VCaP (cell line): ENCODE data around the gene ST7.

Experiments used
- H3K27ac ChIP-seq: fragments of 450-650 bp; 2 replicates; pipeline ENCODE4 v1.5.1; 2017
- CTCF ChIP-seq: fragments of 450-650 bp; conservative IDR thresholded peaks from 2 replicates; pipeline ENCODE4 v1.5.1; 2017; ENCODE audit warnings: mild to moderate bottlenecking, moderate library complexity

Gene ST7

GRCh38 chr7:116984511-116984910 is 31.2 kb downstream of the ST7 start:
- no peak overlapping the region for H3K27ac ChIP-seq
- no peak for TF ChIP-seq CTCF

GRCh38 chr7:116984917-116985316 is 31.6 kb downstream of the ST7 start:
- peak; percentile 89 for TF ChIP-seq CTCF
- H3K27ac ChIP-seq = no peak overlapping the region

GRCh38 chr7:116985575-116985974 is 32.3 kb downstream of the ST7 start:
- no peak for TF ChIP-seq CTCF
- 0 out of 2 replicates have a peak overlapping the region, but pooled peaks have one; percentile 1 for H3K27ac ChIP-seq

- TF ChIP-seq CTCF = no peak
- H3K27ac ChIP-seq = peak overlapping the region; percentile 10; the same call in 1 of the 2 replicates
Observed at GRCh38 chr7:116986611-116987565, 33.6 kb downstream of the ST7 start.

GRCh38 chr7:116988363-116988989 is 35.2 kb downstream of the ST7 start:
- peak; percentile 72 for TF ChIP-seq CTCF
- H3K27ac ChIP-seq = peak overlapping the region; percentile 6; the same call in 1 of the 2 replicates

GRCh38 chr7:116990056-116990455 is 36.8 kb downstream of the ST7 start:
- no peak for TF ChIP-seq CTCF
- no peak overlapping the region for H3K27ac ChIP-seq

- H3K27ac ChIP-seq = no peak overlapping the region
- TF ChIP-seq CTCF = no peak
Observed at GRCh38 chr7:116991233-116991632, 37.9 kb downstream of the ST7 start.
